Putamen (tissue), 1 donor: ENCODE measurements around the gene TOX2.

Experiments
- DNase-seq: peaks from one replicate; pipeline ENCODE4 v3.0.0-alpha.2; 2016; ENCODE audit warnings: low spot score

The TOX2 gene

GRCh38 chr20:43977962-43978361, 63.3 kb downstream of the TOX2 start:
- DNase-seq, result no peak

GRCh38 chr20:43979576-43980105, 65.0 kb downstream of the TOX2 start:
- DNase-seq, result no peak

GRCh38 chr20:43981540-43981939, 66.9 kb downstream of the TOX2 start:
- DNase-seq, result no peak

GRCh38 chr20:43982016-43982415, 67.4 kb downstream of the TOX2 start:
- no peak for DNase-seq

GRCh38 chr20:43982886-43983285, 68.2 kb downstream of the TOX2 start:
- DNase-seq, result no peak

DNA sequence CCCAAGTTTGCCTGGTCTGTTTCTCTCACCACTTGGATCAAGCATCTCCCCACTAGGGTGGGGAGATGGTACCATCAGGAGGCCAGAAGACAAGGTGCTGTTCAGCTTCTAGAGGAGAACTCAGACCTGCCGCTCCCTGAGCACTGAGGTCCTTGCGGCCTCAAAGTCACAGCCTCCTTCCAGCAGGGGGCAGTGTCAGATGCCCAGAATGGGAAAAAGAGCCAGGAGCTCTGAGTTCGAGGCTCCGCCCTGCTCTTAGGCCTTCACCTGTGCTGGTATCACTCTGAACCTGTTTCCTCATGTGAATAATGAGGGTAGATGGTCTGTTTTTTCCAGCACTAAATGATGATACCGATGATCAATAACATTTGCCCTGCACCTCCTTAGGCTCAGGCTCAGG, 68.7 kb downstream of the TOX2 start:
- DNase-seq, result no peak

GRCh38 chr20:43983904-43984361, 69.3 kb downstream of the TOX2 start:
- DNase-seq, result no peak

GRCh38 chr20:43984587-43984986, 69.9 kb downstream of the TOX2 start:
- no peak for DNase-seq

GRCh38 chr20:43985121-43985520, 70.5 kb downstream of the TOX2 start:
- no peak for DNase-seq

DNA sequence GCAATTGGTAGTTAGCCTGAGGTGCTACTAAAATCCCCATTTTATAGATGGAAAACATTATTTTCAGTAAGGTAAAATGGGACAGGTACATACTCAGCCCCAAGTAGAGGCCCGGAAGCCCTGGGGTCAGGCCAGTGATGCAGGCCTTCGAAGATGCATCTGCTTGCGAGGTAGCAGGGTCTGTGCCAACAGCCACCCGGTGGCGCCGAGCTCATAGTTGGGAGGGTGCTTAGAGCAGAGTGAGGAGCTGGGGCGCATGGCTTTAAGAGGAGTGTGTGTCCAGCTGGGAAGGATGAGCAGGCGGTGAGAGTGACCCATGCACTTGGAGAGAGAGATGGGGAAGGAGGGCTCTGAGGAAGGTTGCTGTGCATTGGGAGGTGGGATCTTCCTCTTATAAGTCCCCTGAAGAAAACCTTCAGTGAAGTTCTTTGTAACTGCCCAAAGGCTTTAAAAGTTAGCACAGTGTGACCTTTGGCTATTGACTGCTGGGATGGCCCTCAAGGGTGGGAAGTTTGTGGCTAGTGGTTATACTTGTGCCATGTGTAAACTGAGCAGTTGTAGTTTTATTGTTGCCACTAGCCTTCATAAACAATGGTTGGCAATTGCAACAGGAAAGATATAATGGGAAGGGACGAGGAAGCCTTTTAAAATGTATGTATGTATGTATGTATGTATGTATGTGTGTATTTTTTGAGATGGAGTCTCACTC, 71.1 kb downstream of the TOX2 start:
- DNase-seq, result no peak

- no peak for DNase-seq
Observed at GRCh38 chr20:43987018-43987417, 72.4 kb downstream of the TOX2 start.

GRCh38 chr20:43987531-43987930, 72.9 kb downstream of the TOX2 start:
- no peak for DNase-seq

GRCh38 chr20:43988451-43988850, 73.8 kb downstream of the TOX2 start:
- no peak for DNase-seq

DNA sequence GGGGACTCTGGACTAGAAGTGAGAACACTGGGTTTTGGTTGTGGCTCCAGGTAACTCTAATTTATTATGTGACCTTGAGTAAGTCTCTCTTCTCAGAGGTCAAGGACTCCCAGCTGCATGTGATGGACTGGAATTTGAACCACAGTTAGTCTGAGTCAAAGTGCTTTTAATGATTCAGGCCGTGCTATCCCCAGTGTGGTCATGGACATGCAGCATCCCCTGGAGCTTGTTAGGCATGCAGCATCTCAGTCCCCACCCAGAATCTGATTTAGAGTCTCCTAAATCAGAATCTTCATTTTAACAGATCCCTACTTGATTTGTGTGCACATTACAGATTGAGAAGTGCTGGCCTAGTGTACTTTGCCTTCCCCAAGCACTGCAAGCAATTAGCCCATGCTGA, 74.2 kb downstream of the TOX2 start:
- no peak for DNase-seq

DNA sequence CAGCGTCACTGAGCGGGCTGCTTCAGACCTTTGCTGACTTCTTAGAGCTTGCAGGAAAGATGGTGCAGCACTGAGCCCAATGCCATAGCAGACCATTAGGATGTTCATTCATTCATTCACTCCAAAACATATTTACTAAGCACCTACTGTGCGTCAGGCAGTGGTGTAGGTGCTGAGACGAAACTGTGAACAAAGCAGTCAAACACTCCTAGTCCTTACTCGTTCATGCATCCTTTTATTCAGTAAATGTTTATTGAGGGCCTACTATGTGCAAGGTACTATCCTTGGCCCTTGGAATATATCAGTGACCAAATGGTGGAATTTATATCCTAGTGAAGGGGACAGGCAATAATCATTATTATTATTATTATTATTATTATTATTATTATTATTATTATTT, 76.6 kb downstream of the TOX2 start:
- no peak for DNase-seq

DNA sequence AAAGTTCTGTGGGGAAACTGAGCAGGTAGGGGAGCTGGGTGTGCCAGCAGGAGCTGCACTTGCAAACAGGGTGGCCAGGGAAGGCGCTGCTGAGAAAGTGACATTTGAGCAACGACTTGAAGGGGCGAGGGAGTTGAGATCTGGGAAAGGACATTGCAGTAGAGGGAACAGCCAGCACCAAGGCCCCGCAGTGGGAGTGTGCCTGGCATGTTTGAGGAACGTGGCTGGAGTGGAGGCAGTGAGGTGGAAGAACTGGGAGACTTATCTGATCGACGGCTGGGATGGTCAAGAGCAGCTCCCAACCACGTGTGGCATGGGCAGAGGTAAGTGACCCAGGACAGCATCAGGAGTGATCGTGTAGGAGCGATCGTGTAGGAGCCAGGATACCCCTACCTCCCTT, 77.3 kb downstream of the TOX2 start:
- DNase-seq, result no peak

- no peak for DNase-seq
Observed at GRCh38 chr20:43992885-43993284, 78.2 kb downstream of the TOX2 start.

DNA sequence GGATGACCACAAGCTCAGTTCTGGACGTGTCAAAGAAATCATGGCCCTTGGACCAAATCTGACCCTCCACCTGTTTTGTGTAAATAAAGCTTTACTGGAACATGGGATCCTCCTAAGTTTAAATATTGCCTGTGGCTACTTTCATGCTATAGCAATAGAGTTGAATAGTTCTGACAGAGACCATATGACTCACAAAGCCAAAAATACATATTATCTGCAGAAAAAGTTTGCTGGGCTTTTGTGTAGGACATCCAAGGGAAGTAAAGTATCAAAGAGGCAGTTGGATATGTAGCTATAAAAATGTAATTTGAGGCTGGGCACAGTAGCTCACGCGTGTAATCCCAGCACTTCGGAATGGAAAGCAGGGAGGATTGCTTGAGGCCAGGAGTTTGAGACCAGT, 78.9 kb downstream of the TOX2 start:
- DNase-seq, result no peak

GRCh38 chr20:43994486-43995100, 79.9 kb downstream of the TOX2 start:
- DNase-seq, result no peak

GRCh38 chr20:43995645-43996044, 81.0 kb downstream of the TOX2 start:
- no peak for DNase-seq

DNA sequence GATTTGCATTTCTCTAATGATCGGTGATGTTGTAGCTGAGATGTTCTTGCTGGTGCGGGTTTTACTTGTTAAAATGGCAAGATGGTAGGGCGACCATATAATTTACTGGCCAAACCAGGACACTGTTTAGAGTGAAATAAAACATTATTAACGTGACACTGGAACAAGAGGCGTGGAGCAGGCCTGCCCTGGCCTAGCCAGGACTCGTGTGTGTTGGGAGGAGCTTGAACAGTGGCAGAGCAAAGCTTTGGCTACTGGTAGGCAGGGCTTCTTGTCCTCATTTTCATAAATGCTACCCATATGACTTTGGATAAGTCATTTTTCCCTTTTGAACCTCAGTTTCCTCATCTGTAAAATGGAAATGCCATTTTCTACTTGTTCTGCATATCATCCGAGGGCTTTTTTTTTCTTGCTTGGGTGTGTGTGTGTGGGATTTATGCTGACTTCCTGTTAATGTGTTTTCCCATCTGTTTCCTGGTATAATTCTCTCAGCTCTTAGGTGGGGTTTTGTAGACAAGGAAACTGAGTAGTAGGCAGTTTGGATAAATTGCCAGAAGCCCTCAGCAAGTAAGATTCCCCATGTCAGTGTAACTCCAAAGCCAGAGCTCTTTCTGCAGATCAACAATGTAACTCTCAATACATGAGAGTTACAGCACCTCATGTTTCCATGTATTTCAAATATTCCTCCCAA, 81.7 kb downstream of the TOX2 start:
- DNase-seq, result no peak

- DNase-seq, result no peak
Observed at GRCh38 chr20:43999848-44000247, 85.2 kb downstream of the TOX2 start.
